Esophagus squamous epithelium (tissue), 5 donors: ENCODE data around the gene NFAT5. TPM values are rescaled to one million over a fixed set of nuclear protein-coding genes. Genes with fewer than 3 reads are reported as not detected.

Experiments
- DNase-seq: peaks from one replicate; lab custom pipeline; 2025; lab: John Stamatoyannopoulos, UW
- H3K27ac ChIP-seq, 4 donors: fragments of 200-600 bp; sonication (generic); one replicate each; pipeline ENCODE4 v1.5.1; 2016 to 2019; ENCODE audit warnings: mild to moderate bottlenecking in 1 of 4
- H3K27me3 ChIP-seq, 4 donors: fragments of 200-600 bp; sonication (generic); 1 replicate in 3 of 4; 2 replicates in 1 of 4; pipeline versions ENCODE4 v1.5.1 to v1.6.0; 2017 to 2021; ENCODE audit warnings: antibody characterized with exemption in 1 of 4
- H3K36me3 ChIP-seq, 3 donors: fragments of 200-600 bp; sonication (generic); one replicate each; pipeline ENCODE4 v1.5.1; 2016 to 2019
- H3K4me1 ChIP-seq, 3 donors: fragments of 200-600 bp; sonication (generic); one replicate each; pipeline ENCODE4 v1.5.1; 2017 to 2019
- H3K4me3 ChIP-seq, 4 donors: fragments of 200-600 bp; sonication (generic); 1 replicate in 3 of 4; 2 replicates in 1 of 4; pipeline ENCODE4 v1.5.1; 2016 to 2019; ENCODE audit warnings: mild to moderate bottlenecking in 2 of 4, moderate library complexity in 1 of 4
- H3K9me3 ChIP-seq, 3 donors: fragments of 200-600 bp; sonication (generic); one replicate each; pipeline ENCODE4 v1.5.1; 2016 to 2019
- CTCF ChIP-seq, 6 experiments: fragments of 450-650 bp in 4 of 6; fragments of 200-600 bp in 2 of 6; sonication (generic) in 2 of 6; IDR thresholded peaks; one replicate each; pipeline ENCODE4 v1.5.1; 2016 to 2019; ENCODE audit warnings: antibody characterized with exemption in 6 of 6, mild to moderate bottlenecking in 4 of 6, moderate library complexity in 4 of 6
- POLR2A ChIP-seq, 4 donors: fragments of 450-650 bp; IDR thresholded peaks; one replicate each; pipeline ENCODE4 v1.6.1; 2017; ENCODE audit warnings: antibody characterized with exemption in 4 of 4, mild to moderate bottlenecking in 4 of 4, moderate library complexity in 3 of 4
- WGBS, 2 donors: methylation state at CpG; one replicate each; pipeline ENCODE4 v1.1.5; 2018; 5-methylcytosine and 5-hydroxymethylcytosine counted together
- intact Hi-C: fragments of 100-400 bp; cut with DNase I; formaldehyde crosslinking; loops from one replicate; pipeline ENCODE4 v1.15.0; 2022
- total RNA-seq, 4 donors: library from RNA; depleted of rRNA; stranded (reverse); fragments of >200 nt; gene quantifications; one replicate each; pipeline ENCODE4 v1.1.0, GENCODE V29; 2016
- donor health status: DM: yes; HTN: yes; CAD: no.

NFAT5 gene
- total RNA-seq, 4 donors from 2014 or later, result 15.7 to 59.3 (median 30.1) TPM

- 91 to 98% methylated on average over 2 of the region's 2 CpGs for WGBS, 2 donors
Observed at GRCh38 chr16:69651217-69651616, 85.5 kb downstream of the NFAT5 start.

GRCh38 chr16:69654280-69654931, 88.6 kb downstream of the NFAT5 start:
- Histone ChIP-seq H3K27ac (no peak overlapping the region), H3K27me3 (no peaks in the 10 kb centered on the region), H3K4me1 (no peaks in the 10 kb centered on the region), H3K9me3 (no peaks in the 10 kb centered on the region), H3K4me3 (no peak overlapping the region), H3K36me3 (peaks cover 7 to 97% (median 25%) of the 10 kb centered on the region in 3 donors)
- intact Hi-C loops, result no loop called here
- no peak for DNase-seq
- TF ChIP-seq CTCF (IDR thresholded peaks at IDR 0.05), result no peak
- WGBS, 2 donors, result 72 to 79% methylated on average over 3 of the region's 3 CpGs

More at GRCh38 chr16:69651217-69651616, 85.5 kb downstream of the NFAT5 start:
- TF ChIP-seq POLR2A (IDR thresholded peaks at IDR 0.05) (no peak), CTCF (IDR thresholded peaks at IDR 0.05) (no peak)
- intact Hi-C loops, result no loop called here
- no peak for DNase-seq
- no peaks in the 10 kb centered on the region for H3K4me1 ChIP-seq
- no peak overlapping the region for H3K27ac ChIP-seq
- no peaks in the 10 kb centered on the region for H3K27me3 ChIP-seq
- no peak overlapping the region for H3K4me3 ChIP-seq
- H3K36me3 ChIP-seq, result peaks cover 7 to 95% (median 18%) of the 10 kb centered on the region in 3 donors
- H3K9me3 ChIP-seq, result no peaks in the 10 kb centered on the region

DNA sequence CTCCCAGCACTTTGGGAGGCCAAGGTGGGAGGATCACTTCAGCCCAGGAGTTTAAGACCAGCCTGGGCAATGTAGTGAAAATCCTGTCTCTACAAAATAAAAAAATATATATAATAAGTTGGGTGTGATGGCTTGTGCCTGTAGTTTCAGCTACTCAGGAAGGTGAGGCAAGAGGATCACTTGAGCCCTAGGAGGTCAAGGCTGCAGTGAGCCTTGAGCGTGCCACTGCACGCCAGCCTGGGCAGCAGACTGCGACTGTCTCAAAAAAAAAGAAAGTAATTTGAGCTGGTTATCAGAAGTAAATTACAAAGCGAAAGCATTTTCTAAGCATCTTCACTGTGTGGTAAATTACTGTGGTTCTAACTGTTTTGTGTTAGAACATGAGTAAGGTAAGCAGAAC, 94.4 kb downstream of the NFAT5 start:
- 58 to 64% methylated on average over 4 of the region's 4 CpGs for WGBS, 2 donors
- Histone ChIP-seq H3K4me1 (no peaks in the 10 kb centered on the region), H3K9me3 (no peaks in the 10 kb centered on the region), H3K4me3 (no peak overlapping the region), H3K36me3 (peaks cover 6 to 99% (median 29%) of the 10 kb centered on the region in 3 donors), H3K27me3 (no peaks in the 10 kb centered on the region), H3K27ac (no peak overlapping the region)
- no peak for TF ChIP-seq CTCF (IDR thresholded peaks at IDR 0.05)
- no peak for TF ChIP-seq POLR2A (IDR thresholded peaks at IDR 0.05)
- DNase-seq, result no peak
- intact Hi-C loops, result no loop called here

- H3K27ac ChIP-seq, result no peak overlapping the region
- no peaks in the 10 kb centered on the region for H3K27me3 ChIP-seq
- WGBS, 2 donors, result 83 to 94% methylated on average over 1 of the region's 1 CpG
- no peak overlapping the region for H3K4me3 ChIP-seq
- TF ChIP-seq POLR2A (IDR thresholded peaks at IDR 0.05), result no peak
- no peak for TF ChIP-seq CTCF (IDR thresholded peaks at IDR 0.05)
- no peak for DNase-seq
- no peaks in the 10 kb centered on the region for H3K9me3 ChIP-seq
- H3K36me3 ChIP-seq, result peaks cover 6 to 76% (median 15%) of the 10 kb centered on the region in 3 donors
- no peaks in the 10 kb centered on the region for H3K4me1 ChIP-seq
- intact Hi-C loops, result no loop called here
Observed at GRCh38 chr16:69662901-69663300, 97.1 kb downstream of the NFAT5 start.

DNA sequence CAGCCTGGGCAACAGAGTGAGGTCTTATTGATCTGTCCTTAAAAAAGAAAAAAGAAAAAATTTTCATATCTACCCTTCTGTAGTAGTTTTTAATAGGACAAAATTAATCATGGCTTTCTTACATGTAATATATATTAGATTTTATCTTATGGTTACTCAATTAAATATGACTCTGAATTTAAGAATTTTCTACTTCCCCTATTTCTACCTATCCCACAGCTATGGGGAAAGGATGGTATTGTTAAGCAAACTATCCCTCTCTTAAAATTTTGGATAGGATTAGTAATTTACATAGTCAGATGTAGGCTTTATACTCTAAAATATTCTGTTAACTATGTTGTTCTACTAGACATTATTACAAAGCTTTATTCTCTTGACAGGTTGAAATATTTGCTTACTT, 98.1 kb downstream of the NFAT5 start:
- Histone ChIP-seq H3K4me1 (no peaks in the 10 kb centered on the region), H3K27ac (no peak overlapping the region), H3K27me3 (no peaks in the 10 kb centered on the region), H3K9me3 (no peaks in the 10 kb centered on the region), H3K36me3 (peaks cover 10 to 76% (median 10%) of the 10 kb centered on the region in 3 donors), H3K4me3 (no peak overlapping the region)
- intact Hi-C loops, result no loop called here
- TF ChIP-seq POLR2A (IDR thresholded peaks at IDR 0.05) (no peak), CTCF (IDR thresholded peaks at IDR 0.05) (no peak)
- no peak for DNase-seq
